NCI-H2196 (cell line): ENCODE data around the gene ANKRD44.
A peak's percentile ranks its signal among the peaks of the same experiment; 100 is the strongest.

Source experiments
- DNase-seq: peaks from one replicate; lab custom pipeline; 2025; ENCODE audit not compliant: unreplicated experiment; lab: John Stamatoyannopoulos, UW

Gene ANKRD44

GRCh38 chr2:197322143-197322542 lies 11.6 kb upstream of the ANKRD44 start:
- no peak for DNase-seq

GRCh38 chr2:197315371-197315770 lies 4.8 kb upstream of the ANKRD44 start:
- no peak for DNase-seq

GRCh38 chr2:197312186-197312585 lies 1.6 kb upstream of the ANKRD44 start:
- no peak for DNase-seq

GRCh38 chr2:197311421-197312033 lies 947 bp upstream of the ANKRD44 start:
- DNase-seq, result no peak

GRCh38 chr2:197310987-197311420 lies 424 bp upstream of the ANKRD44 start:
- no peak for DNase-seq

- DNase-seq, result no peak
These were observed 819 bp downstream of the ANKRD44 start for GRCh38 chr2:197309691-197310231.

GRCh38 chr2:197308996-197309690 lies 1.4 kb downstream of the ANKRD44 start:
- no peak for DNase-seq

GRCh38 chr2:197308585-197308984 lies 2.0 kb downstream of the ANKRD44 start:
- DNase-seq, result no peak

GRCh38 chr2:197307933-197308521 lies 2.6 kb downstream of the ANKRD44 start:
- DNase-seq, result no peak

- DNase-seq, result no peak
These were observed 3.2 kb downstream of the ANKRD44 start for GRCh38 chr2:197307236-197307932.

- DNase-seq, result peak; percentile 67
These were observed 3.9 kb downstream of the ANKRD44 start for GRCh38 chr2:197306696-197307040.

GRCh38 chr2:197306024-197306695 lies 4.4 kb downstream of the ANKRD44 start:
- peak; percentile 20 for DNase-seq

- peak; percentile 37 for DNase-seq
These were observed 6.0 kb downstream of the ANKRD44 start for GRCh38 chr2:197304556-197305011.

- DNase-seq, result no peak
These were observed 10.4 kb downstream of the ANKRD44 start for GRCh38 chr2:197300139-197300538.

GRCh38 chr2:197298609-197299008 lies 12.0 kb downstream of the ANKRD44 start:
- no peak for DNase-seq

GRCh38 chr2:197297772-197298318 lies 12.7 kb downstream of the ANKRD44 start:
- DNase-seq, result no peak

- no peak for DNase-seq
These were observed 13.3 kb downstream of the ANKRD44 start for GRCh38 chr2:197297266-197297665.

GRCh38 chr2:197296835-197297234 lies 13.7 kb downstream of the ANKRD44 start:
- no peak for DNase-seq

- DNase-seq, result no peak
These were observed 16.3 kb downstream of the ANKRD44 start for GRCh38 chr2:197294260-197294659.

GRCh38 chr2:197293252-197294007 lies 17.1 kb downstream of the ANKRD44 start:
- DNase-seq, result no peak
